HepG2 (cell line): Measurements from ENCODE around the gene USP7. TPM values are rescaled to one million over a fixed set of nuclear protein-coding genes. Genes with fewer than 3 reads are reported as not detected.
A peak's percentile ranks its signal among the peaks of the same experiment; 100 is the strongest.

Source experiments
- ETV5 ChIP-seq: IDR thresholded peaks from 2 replicates; pipeline ENCODE4 v1.6.1; 2018; ENCODE audit warnings: missing biosample characterization, missing genetic modification reagents, inconsistent platforms, borderline replicate concordance
- FOXO1 ChIP-seq: sonication (generic); formaldehyde crosslinking; IDR thresholded peaks from 2 replicates; pipeline ENCODE4 v1.4.0; 2020; ENCODE audit warnings: missing genetic modification reagents
- HNF4A ChIP-seq: sonication (generic); formaldehyde crosslinking; IDR thresholded peaks from 2 replicates; pipeline ENCODE4 v1.4.0; 2020; ENCODE audit warnings: missing genetic modification reagents
- TBX2 ChIP-seq: sonication (generic); formaldehyde crosslinking; IDR thresholded peaks from 2 replicates; pipeline ENCODE4 v1.5.0; 2020; ENCODE audit warnings: missing genetic modification reagents, mild to moderate bottlenecking, borderline replicate concordance
- ZNF577 ChIP-seq: sonication (generic); formaldehyde crosslinking; IDR thresholded peaks from 2 replicates; pipeline ENCODE4 v1.4.0; 2020; ENCODE audit warnings: mild to moderate bottlenecking, low read depth, missing genetic modification reagents, borderline replicate concordance
- ZNF660 ChIP-seq: sonication (generic); formaldehyde crosslinking; IDR thresholded peaks from 2 replicates; pipeline ENCODE4 v1.5.1; 2020; ENCODE audit warnings: mild to moderate bottlenecking, low read depth, missing genetic modification reagents, borderline replicate concordance
- polyA plus RNA-seq, 8 experiments: library from polyadenylated mRNA; depleted of rRNA in 3 of 8; stranded (reverse) in 7 of 8; unstranded in 1 of 8; fragments of >200 nt; fragmentation: Illumina TruSeq in 4 of 8; extraction: Trizol in 4 of 8; gene quantifications; 2 replicates each; pipeline versions ENCODE4 v1.2.1 to v1.2.3, GENCODE V29; 2011 to 2016; ENCODE audit warnings: low read depth in 4 of 8, missing spikeins in 1 of 8, mixed read lengths in 1 of 8; ENCODE audit not compliant: insufficient read depth in 1 of 8
- total RNA-seq, 5 experiments: library from RNA; depleted of rRNA; stranded (reverse); fragments of >200 nt; fragmentation: Illumina TruSeq; extraction: Trizol; gene quantifications; 2 replicates each; pipeline ENCODE4 v1.2.3, GENCODE V29; 2016; ENCODE audit warnings: low read depth in 1 of 5
- TF ChIP-seq, protein P1 (sequence below), 2 experiments: sonication (generic) in 1 of 2; formaldehyde crosslinking in 1 of 2; IDR thresholded peaks; 2 replicates each; pipeline versions ENCODE4 v1.5.1 to v1.6.1; 2011 to 2020; ENCODE audit warnings: borderline replicate concordance in 1 of 2, low read depth in 1 of 2, low read length in 1 of 2, mild to moderate bottlenecking in 1 of 2, missing genetic modification reagents in 1 of 2, moderate library complexity in 1 of 2
- TF ChIP-seq, protein P2 (sequence below): IDR thresholded peaks from 2 replicates; pipeline ENCODE4 v1.4.0; 2020; ENCODE audit warnings: mild to moderate bottlenecking, missing genetic modification reagents
- TF ChIP-seq, protein P3 (sequence below): sonication (generic); formaldehyde crosslinking; IDR thresholded peaks from 2 replicates; pipeline ENCODE4 v1.4.0; 2020; ENCODE audit warnings: missing genetic modification reagents
- TF ChIP-seq, protein P4 (sequence below), 2 experiments: fragments of 450-650 bp in 1 of 2; sonication (generic) in 1 of 2; formaldehyde crosslinking in 1 of 2; IDR thresholded peaks; 2 replicates each; pipeline versions ENCODE4 v1.6.1 to v1.8.0; 2016 to 2022; ENCODE audit warnings: antibody characterized with exemption in 1 of 2, mild to moderate bottlenecking in 1 of 2, missing genetic modification reagents in 1 of 2

USP7 gene
- total and polyA plus RNA-seq, 2 of the 13 experiments (the other 11 are each of a cell fraction or from before 2014, with no cell fraction given) = 52.5 to 173 TPM

DNA sequence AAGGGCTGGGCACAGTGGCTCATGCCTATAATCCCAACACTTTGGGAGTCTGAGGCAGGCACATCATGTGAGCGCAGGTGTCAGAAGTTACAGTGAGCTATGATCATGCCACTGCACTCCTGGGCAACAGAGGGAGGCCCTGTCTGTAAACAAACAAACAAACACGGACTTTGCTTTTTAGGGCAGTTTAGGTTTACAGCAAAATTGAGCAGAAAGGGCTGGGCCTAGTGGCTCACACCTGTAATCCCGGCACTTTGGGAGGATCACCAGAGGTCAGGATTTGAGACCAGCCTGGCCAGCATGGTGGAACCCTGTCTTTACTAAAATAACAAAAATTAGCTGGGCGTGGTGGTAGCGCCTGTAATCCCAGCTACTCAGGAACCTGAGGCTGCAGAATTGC is 91.6 kb downstream of the USP7 start (continued):
- TF ChIP-seq, protein P1, sequence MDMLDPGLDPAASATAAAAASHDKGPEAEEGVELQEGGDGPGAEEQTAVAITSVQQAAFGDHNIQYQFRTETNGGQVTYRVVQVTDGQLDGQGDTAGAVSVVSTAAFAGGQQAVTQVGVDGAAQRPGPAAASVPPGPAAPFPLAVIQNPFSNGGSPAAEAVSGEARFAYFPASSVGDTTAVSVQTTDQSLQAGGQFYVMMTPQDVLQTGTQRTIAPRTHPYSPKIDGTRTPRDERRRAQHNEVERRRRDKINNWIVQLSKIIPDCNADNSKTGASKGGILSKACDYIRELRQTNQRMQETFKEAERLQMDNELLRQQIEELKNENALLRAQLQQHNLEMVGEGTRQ (IDR thresholded peaks at IDR 0.05; ENCODE audit: low read depth, low read length) = no peak
- TF ChIP-seq, protein P1 (CRISPR knock-in tag; IDR thresholded peaks at IDR 0.05; ENCODE audit: borderline replicate concordance) = 0 out of 2 replicates have a peak, but pooled peaks have one; percentile 29
- TF ChIP-seq ETV5 (no peak; the same call in 1 of the 2 replicates), FOXO1 (CRISPR knock-in tag) (peak; percentile 13; the same call in 1 of the 2 replicates), ZNF660 (CRISPR knock-in tag) (no peak), ZNF577 (CRISPR knock-in tag) (no peak), TBX2 (CRISPR knock-in tag) (peak; percentile 68; the same call in 1 of the 2 replicates), HNF4A (CRISPR knock-in tag) (peak; percentile 46)
- TF ChIP-seq, protein P2, sequence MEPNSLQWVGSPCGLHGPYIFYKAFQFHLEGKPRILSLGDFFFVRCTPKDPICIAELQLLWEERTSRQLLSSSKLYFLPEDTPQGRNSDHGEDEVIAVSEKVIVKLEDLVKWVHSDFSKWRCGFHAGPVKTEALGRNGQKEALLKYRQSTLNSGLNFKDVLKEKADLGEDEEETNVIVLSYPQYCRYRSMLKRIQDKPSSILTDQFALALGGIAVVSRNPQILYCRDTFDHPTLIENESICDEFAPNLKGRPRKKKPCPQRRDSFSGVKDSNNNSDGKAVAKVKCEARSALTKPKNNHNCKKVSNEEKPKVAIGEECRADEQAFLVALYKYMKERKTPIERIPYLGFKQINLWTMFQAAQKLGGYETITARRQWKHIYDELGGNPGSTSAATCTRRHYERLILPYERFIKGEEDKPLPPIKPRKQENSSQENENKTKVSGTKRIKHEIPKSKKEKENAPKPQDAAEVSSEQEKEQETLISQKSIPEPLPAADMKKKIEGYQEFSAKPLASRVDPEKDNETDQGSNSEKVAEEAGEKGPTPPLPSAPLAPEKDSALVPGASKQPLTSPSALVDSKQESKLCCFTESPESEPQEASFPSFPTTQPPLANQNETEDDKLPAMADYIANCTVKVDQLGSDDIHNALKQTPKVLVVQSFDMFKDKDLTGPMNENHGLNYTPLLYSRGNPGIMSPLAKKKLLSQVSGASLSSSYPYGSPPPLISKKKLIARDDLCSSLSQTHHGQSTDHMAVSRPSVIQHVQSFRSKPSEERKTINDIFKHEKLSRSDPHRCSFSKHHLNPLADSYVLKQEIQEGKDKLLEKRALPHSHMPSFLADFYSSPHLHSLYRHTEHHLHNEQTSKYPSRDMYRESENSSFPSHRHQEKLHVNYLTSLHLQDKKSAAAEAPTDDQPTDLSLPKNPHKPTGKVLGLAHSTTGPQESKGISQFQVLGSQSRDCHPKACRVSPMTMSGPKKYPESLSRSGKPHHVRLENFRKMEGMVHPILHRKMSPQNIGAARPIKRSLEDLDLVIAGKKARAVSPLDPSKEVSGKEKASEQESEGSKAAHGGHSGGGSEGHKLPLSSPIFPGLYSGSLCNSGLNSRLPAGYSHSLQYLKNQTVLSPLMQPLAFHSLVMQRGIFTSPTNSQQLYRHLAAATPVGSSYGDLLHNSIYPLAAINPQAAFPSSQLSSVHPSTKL = 0 out of 2 replicates have a peak, but pooled peaks have one; percentile 14
- TF ChIP-seq, protein P3, sequence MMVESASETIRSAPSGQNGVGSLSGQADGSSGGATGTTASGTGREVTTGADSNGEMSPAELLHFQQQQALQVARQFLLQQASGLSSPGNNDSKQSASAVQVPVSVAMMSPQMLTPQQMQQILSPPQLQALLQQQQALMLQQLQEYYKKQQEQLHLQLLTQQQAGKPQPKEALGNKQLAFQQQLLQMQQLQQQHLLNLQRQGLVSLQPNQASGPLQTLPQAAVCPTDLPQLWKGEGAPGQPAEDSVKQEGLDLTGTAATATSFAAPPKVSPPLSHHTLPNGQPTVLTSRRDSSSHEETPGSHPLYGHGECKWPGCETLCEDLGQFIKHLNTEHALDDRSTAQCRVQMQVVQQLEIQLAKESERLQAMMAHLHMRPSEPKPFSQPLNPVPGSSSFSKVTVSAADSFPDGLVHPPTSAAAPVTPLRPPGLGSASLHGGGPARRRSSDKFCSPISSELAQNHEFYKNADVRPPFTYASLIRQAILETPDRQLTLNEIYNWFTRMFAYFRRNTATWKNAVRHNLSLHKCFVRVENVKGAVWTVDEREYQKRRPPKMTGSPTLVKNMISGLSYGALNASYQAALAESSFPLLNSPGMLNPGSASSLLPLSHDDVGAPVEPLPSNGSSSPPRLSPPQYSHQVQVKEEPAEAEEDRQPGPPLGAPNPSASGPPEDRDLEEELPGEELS (CRISPR knock-in tag) = peak; percentile 94
- TF ChIP-seq, protein P4, sequence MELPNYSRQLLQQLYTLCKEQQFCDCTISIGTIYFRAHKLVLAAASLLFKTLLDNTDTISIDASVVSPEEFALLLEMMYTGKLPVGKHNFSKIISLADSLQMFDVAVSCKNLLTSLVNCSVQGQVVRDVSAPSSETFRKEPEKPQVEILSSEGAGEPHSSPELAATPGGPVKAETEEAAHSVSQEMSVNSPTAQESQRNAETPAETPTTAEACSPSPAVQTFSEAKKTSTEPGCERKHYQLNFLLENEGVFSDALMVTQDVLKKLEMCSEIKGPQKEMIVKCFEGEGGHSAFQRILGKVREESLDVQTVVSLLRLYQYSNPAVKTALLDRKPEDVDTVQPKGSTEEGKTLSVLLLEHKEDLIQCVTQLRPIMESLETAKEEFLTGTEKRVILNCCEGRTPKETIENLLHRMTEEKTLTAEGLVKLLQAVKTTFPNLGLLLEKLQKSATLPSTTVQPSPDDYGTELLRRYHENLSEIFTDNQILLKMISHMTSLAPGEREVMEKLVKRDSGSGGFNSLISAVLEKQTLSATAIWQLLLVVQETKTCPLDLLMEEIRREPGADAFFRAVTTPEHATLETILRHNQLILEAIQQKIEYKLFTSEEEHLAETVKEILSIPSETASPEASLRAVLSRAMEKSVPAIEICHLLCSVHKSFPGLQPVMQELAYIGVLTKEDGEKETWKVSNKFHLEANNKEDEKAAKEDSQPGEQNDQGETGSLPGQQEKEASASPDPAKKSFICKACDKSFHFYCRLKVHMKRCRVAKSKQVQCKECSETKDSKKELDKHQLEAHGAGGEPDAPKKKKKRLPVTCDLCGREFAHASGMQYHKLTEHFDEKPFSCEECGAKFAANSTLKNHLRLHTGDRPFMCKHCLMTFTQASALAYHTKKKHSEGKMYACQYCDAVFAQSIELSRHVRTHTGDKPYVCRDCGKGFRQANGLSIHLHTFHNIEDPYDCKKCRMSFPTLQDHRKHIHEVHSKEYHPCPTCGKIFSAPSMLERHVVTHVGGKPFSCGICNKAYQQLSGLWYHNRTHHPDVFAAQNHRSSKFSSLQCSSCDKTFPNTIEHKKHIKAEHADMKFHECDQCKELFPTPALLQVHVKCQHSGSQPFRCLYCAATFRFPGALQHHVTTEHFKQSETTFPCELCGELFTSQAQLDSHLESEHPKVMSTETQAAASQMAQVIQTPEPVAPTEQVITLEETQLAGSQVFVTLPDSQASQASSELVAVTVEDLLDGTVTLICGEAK (IDR thresholded peaks at IDR 0.05) = no peak
- TF ChIP-seq, protein P4 (CRISPR knock-in tag; IDR thresholded peaks at IDR 0.05) = no peak
